Kasumi-1 (cell line): Measurements from ENCODE around the gene WFDC1.

Experiments used
- DNase-seq, 2 experiments: peaks; one replicate each; lab custom pipeline; 2025; lab: John Stamatoyannopoulos, UW

WFDC1 gene

GRCh38 chr16:84351630-84352029 lies 57.0 kb downstream of the WFDC1 start:
- DNase-seq = no peak

GRCh38 chr16:84354306-84354705 lies 59.6 kb downstream of the WFDC1 start:
- DNase-seq = no peak

GRCh38 chr16:84355149-84355548 lies 60.5 kb downstream of the WFDC1 start:
- no peak for DNase-seq

GRCh38 chr16:84356176-84356575 lies 61.5 kb downstream of the WFDC1 start:
- no peak for DNase-seq

GRCh38 chr16:84356591-84357116 lies 62.0 kb downstream of the WFDC1 start:
- no peak for DNase-seq

- peak in 1 of 2 experiments; percentile 8 for DNase-seq
Observed at GRCh38 chr16:84357191-84357651, 62.5 kb downstream of the WFDC1 start.

- DNase-seq = no peak
Observed at GRCh38 chr16:84358601-84359295, 64.1 kb downstream of the WFDC1 start.

- DNase-seq = no peak
Observed at GRCh38 chr16:84359326-84359725, 64.6 kb downstream of the WFDC1 start.

- no peak for DNase-seq
Observed at GRCh38 chr16:84360170-84360569, 65.5 kb downstream of the WFDC1 start.

GRCh38 chr16:84360748-84361147 lies 66.1 kb downstream of the WFDC1 start:
- DNase-seq = no peak

- no peak for DNase-seq
Observed at GRCh38 chr16:84361546-84361945, 66.9 kb downstream of the WFDC1 start.

- no peak for DNase-seq
Observed at GRCh38 chr16:84362471-84362941, 67.8 kb downstream of the WFDC1 start.

- no peak for DNase-seq
Observed at GRCh38 chr16:84366208-84366607, 71.5 kb downstream of the WFDC1 start.

- DNase-seq = no peak
Observed at GRCh38 chr16:84367297-84367680, 72.6 kb downstream of the WFDC1 start.

GRCh38 chr16:84367750-84368307 lies 73.2 kb downstream of the WFDC1 start:
- DNase-seq = no peak

- no peak for DNase-seq
Observed at GRCh38 chr16:84368308-84368996, 73.8 kb downstream of the WFDC1 start, which contains the start of gene ATP2C2. Gene ATP2C2, plus strand, starts transcription at chr16:84368538. Its CDS starts 78 bp downstream, at chr16:84368616.

- no peak for DNase-seq
Observed at GRCh38 chr16:84369105-84369504, 74.4 kb downstream of the WFDC1 start.

GRCh38 chr16:84369938-84370627 lies 75.4 kb downstream of the WFDC1 start:
- DNase-seq = no peak

- DNase-seq = no peak
Observed at GRCh38 chr16:84370723-84371552, 76.3 kb downstream of the WFDC1 start.

- no peak for DNase-seq
Observed at GRCh38 chr16:84371553-84371865, 76.8 kb downstream of the WFDC1 start.

GRCh38 chr16:84373907-84374489 lies 79.3 kb downstream of the WFDC1 start:
- no peak for DNase-seq
